ENCODE measurements around the gene LMLN.
"Not testable (repeated sequence)": the region's sequence is repeated elsewhere in the genome, so short reads cannot be mapped to it uniquely, and the experiment has no call there.

LMLN gene

DNA sequence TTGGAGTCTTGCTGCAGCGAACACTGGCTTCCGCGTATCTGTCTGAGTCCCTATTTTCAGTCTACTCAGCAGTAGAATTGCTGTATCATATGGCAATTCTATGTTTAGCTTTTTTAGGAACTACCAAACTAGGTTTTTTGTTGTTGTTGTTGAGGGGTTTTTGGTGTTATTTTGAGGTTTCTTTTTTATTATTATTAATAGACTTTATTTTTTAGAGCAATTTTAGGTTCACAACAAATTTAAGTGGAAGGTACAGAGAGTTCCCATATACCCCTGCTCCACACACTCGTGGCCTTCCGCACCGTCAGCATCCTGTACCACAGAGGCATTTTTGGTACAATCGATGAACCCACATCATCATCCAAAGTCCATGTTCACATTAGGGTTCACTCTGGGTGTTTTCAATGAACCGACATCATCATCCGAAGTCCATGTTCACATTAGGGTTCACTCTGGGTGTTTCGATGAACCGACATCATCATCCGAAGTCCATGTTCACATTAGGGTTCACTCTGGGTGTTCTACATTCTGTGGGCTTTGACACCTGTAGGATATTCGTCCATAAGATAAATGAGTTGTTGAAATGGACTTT is 67.9 kb downstream of the LMLN start:
- DNase-seq = no peak

DNA sequence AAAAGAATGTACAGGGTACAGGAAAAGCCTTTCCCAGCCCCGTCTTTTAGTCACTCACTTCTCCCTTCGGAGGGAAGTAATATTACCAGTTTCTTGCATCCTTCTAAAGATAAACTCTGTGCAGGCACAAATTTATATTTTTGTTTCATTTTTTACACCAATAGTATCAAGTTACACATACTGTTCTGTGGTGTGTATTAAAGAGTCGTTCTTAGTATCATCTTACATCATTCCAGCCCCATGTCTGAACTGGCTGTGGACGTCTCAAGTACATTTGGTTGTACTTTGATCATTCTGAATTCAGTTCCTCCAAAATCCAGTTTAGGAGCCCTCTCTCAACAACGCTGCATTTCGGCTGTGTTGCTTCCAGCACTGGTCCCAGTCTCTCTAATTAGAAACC is 68.7 kb downstream of the LMLN start:
- peak; percentile 19 for DNase-seq

DNA sequence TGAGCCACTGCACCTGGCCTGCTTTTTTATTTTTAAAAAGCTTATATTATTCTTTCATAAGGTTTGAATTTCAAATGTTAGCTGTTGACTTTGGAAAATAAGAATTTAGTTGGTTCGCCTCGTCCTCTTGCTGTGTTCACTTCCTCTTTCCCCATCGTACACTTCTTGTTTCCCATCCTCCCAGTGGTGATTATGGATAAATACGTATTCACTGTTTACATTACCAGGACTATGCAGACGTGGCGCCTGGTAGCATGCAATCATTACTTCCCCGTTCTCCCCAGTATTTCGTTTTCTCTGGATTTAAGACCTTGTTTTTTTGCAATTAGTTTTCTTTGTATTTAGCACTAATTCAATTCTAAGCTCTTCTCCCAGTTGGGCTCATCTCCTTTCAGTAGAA is 70.1 kb downstream of the LMLN start:
- DNase-seq = no peak

DNA sequence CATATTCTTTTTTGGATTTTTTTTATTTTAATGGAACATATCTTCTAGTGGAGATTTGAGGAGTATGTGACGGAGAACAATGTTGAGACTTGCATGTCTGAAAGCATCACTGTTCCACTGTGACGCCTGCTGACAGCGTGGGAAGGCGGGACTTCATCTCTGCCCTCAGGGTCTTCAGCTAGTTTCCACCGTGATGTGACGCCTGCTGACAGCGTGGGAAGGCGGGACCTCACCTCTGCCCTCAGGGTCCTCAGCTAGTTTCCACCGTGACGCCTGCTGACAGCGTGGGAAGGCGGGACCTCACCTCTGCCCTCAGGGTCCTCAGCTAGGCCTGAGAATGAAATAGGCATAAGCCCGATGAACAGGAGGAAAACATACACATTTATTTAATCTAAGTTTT is 70.7 kb downstream of the LMLN start:
- DNase-seq = no peak

DNA sequence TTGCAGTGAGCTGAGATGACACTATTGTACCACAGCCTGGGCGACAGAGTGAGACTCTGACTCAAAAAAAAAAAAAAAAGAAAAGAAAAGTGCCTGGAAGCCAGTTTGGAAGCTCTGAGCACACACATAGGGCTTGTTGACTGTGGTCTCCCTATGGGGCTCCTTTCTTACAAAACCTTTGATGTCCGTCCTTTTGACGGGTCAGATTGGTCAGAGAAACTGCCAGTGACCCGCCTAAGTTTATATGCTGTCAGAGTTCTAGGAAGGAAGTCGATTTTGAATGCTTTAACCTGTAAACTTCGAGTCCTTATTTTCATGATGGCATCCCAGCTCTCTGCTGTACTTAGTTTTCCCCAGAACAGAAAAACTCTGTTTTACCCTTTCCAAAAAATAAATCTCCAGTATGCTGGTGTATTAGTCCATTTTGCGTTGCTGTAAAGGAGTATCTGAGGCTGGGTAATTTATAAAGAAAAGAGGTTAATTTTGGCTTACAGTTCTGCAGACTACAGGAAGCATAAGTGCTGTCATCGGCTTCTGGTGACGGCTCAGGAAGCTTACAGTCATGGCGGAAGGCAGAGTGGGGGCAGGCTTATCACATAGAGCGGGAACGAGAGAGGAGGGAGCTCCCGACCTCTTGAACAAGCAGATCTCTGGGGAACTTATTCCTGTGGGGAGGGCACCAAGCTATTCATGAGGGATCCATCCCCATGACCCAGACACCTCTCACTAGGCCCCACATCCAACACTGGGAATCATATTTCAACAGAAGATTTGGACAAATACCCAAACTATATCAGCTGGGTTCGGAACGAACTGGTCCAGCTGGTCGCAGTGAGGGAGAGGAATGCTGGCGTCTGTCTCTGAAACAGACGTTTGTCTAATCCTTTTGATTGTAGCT is 72.3 kb downstream of the LMLN start:
- DNase-seq = no peak

DNA sequence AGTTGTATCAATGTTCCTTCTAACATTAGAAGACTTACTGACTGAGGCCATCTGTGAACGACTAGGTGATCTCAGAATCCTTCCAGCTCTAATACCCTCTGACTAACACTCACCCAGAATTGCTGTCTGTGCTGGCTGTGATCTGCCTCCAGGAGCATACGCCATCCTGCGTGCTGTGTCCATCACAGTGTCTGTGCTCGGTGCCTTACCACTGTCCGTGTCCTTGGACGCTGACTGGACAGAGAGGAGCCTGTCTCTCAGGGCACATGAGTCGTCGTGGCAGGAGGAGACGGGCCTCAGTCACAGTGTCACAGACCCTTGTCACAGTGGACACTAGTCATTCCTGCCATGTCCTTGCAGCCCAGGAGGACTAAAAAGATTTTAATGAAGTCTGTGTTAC is 83.1 kb downstream of the LMLN start:
- DNase-seq = no peak

DNA sequence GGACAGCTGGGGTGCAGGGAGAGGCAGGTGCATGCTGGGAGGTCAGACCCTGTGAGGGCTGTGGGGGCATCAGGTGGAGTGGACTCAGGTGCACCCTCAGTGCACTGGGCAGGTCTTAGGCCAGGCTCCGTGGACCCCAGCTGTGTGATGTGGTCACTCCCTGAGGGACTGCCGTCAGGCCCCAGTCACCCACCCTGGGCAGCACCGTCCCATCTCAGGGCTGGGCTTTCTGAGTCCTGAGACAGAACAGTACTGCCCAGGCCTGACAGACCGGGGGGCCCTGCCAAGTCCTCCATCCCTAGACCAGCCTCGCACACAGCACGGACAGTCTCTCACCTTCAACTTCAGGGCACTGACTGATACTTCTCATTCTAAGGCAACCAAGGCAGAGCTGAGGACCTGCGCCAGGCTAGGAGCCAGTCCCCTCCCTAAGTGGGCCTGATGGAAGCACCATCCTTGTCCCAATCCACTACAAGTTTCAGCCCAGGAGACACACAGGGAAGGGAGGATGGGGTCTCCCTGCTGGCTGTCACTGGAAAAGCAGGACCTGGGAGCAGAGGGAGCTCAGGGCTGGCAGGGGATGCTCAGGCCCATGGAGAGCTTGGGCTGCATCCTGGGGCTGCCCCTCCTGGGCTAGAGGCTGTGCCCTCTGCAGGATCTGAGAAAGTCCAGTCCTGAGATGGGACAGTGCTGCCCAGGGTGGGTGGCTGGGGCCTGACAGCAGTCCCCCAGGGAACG is 86.3 kb downstream of the LMLN start:
- DNase-seq = no peak

DNA sequence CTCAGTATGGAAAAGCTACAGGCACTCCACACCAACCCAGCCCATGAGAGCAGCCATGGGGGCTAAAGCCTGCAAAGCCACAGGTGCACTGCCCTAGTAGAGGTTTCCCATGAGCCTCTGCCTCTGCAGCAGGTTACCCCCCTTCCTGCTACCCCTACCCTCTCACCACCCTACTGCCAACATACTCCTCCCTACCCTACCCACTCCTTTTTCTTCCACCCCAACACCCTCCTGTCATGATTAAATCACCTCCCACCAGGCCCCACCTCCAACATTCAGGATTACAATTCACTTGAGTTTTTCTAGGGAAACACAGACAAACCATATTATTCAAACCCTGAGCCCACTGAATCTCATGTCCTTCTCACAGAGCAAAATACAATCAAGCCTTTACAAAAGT is 88.4 kb downstream of the LMLN start:
- no peak for DNase-seq

DNA sequence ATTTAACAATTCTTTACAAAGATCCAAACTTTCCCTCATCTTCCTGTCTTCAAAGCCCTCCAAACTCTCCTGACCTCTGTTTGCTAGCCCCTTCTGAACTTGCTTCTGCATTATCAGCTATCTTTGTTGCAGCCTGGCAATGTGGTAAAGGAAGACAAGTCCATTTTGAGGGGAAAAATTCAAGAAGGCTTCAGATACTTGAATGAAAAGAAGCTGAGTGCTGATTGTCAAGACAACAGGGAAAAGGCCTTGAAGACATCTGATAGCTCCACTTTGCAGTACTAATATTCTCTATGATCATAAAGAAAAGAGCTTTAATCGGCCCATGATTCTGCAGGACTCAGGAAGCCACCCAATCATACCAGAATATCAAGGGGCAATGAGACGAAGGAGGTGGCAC is 91.8 kb downstream of the LMLN start:
- no peak for DNase-seq

DNA sequence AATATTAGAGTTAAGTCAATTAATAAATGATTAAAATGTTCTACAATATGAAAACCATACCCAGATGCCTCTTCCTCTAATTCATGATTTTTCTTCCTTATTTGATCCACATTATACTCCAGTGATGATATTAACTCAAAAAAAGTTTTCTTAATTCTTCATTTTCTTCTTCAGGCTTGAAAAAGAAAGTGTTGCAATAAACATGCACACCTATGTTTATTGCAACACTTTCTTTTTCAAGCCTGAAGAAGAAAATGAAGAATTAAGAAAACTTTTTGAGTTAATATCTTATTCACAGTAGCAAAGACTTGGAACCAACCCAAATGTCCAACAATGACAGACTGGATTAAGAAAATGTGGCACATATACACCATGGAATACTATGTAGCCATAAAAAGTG is 93.4 kb downstream of the LMLN start:
- not testable (repeated sequence) for DNase-seq

DNA sequence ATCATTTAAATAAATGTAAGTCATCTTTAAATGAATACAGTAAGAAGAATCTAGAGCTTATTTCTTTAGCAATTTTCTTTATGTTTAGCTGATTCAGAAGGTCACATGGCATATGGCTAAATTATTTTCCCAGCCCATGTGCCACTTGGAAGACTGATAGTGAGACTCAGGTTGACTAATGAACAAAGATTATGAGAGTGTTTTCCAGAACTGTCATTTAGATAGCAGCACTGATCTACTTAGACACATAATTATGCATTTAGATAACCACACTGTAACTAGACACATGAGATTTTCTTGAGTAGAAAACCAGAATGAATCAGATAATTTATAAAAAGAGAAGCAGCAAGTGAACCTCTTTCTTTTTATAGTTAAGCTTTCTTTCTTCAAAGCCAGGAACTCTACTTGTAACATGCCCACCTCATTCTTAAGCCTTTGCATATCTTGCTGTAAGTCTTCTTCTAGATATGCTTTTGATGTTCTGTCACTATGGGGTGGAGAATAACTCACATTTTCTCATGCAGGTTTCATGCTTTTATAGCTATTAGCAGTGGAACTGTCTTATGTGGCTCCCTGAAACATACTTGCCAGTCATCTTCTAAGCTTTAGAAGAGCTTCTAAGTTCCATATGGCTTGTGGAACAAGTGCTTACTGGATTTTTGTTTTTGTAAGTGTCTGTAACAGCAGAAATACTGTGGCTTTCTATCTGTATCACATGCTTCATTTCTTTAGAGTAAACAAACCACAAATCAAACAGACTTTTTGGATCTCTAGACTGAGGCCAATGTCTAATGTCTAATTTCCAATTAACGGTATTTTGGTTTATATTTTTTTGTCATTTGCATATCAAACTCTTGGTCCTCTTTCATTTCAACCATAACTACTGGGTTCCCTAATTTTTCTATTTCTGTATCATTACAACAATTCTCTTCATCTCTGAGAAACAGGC is 101.4 kb downstream of the LMLN start:
- DNase-seq = no peak

DNA sequence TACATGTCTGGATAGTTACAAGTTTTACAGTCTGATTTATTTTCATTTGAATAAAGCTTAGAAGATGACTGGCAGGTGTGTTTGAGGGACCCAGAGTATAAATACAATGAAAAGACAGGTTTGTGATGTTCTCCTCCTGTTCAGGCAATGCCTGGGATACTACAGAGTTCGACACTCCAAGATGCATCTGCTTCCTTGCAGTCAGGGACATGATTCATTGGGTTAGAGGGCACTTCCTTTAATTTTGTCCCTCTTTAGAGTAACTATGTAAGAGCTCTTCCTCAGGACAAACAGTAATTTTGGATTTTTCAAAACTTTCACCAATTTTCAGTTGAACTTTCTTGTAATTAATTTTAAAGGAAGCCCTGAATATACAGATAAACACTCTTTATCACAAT is 102.0 kb downstream of the LMLN start:
- DNase-seq = no peak

DNA sequence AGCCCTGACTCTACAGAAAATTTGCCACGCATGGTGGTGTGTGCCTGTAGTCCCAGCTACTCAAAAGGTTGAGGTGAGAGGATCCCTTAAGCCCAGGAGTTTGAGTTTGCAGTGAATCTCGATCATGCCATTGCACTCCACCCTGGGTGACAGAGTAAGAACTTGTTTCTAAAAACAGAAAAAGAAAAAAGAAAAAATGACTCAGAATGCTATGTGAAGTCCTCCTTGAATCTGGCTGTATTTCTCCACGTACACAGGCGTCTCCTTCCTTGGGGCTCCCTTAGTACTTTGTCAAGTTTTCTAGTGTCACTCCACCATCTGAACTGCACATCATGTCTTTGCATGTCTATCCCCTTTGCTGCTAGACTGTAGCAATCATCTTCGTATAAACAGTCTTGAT is 104.4 kb downstream of the LMLN start:
- no peak for DNase-seq

DNA sequence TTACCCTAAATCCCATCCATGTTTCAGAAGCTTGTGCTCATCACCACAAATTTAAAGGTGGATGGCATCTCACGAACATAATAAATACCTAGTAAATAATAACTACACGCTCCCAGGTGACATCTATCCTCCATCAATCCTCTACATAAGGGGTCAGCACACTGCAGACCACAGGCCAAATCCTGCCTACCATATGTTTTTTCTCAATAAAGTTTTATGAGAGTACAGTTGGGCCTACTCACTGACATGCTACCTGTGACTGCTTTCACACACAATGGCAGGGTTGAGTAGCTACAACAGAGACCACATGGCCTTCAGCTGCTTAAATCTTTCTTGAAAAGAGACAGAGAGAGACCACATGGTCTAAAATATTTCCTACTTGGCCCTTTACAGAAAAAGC is 105.9 kb downstream of the LMLN start:
- no peak for DNase-seq

DNA sequence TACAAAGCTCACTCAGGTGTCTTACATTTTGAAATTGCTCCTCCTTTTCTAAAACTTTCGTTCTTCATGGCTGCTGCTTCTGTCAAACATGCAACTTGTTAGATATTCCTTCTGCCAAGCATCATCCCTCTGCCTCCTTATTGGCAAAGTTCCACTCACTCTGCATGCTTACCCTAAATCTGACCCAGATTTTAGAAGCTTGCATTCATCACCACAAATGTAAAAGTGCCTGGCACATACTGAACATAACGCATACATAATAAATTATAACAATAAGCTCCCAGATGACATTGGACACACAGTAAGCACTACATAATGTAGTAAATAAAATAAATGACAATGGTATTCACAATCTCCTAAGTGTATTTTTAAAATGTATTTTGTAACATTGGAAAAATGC is 107.4 kb downstream of the LMLN start:
- no peak for DNase-seq

DNA sequence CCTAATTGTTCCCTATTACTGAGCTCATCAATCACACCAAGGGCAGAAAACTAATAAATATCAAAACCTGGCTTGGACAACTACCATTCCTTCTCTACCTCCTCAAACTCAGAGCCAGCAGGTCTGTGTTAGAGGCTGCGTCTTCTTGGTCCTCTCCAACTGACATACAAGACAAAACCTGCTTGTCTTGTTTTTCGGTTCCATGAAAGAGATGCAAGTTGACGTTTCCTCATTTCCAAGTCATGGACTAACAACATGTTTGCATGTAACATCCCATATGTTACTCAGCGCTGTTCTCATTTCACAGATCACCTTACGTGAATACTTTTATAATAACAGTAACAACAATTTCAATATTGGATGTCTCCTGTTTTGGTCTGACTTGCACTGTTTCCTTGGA is 110.9 kb downstream of the LMLN start:
- no peak for DNase-seq

DNA sequence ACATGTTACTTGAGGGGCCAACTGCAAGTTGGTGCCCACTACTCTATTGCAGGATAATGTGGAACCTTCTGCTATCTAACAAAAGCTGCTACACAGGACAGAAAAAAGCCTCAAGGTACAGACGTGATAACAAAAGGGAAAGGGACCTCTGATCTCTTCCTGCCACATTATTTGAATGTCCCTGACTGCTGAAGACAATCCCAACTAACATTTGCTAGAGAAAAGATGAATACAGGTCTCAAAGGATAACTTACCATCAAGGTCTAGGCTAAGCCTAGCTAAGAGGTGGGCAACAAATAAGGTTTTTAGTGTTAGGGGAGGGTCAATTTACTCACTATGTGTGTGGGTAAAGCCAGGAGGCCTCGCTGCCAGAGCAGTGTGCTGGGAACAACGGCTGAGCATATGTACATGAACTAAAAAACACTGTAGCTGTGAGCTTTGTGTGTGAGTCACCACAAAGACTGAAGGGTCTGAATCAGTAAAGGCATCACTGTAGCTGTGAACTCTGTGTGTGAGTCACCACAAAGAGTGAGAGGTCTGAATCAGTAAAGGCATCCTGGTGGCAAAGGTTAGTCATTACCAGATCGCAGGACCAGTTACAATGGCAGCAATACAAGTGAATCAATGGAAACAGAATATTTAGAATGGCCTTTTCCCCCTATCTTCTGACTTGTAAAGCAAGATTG is 111.7 kb downstream of the LMLN start:
- peak; percentile 89 for DNase-seq

DNA sequence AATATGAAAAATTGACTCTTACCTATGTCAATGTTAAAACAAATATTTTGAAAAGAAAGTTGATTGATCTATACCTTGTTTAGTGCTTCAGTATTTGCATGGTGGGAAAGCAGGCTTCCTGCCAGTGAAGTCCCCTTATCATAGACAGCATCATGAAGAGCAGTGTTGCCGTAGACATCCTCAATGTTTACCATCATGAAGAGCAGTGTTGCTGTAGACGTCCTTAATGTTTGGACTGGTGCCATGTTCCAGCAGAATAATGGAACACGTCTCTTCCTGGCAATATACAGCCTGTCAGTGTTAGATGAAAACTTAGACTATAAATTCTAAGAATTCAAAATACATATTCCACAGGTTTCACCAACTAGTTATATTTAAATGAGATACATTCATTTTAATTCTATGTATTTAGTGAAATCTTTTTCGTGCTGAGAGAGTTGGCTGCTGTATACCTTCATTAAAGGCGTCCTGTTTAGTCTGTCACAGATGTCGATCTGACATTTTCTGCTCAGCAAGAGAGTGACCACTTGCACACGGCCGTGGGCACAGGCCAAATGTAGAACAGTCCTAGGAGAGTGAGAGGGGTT is 116.8 kb downstream of the LMLN start:
- DNase-seq = no peak

DNA sequence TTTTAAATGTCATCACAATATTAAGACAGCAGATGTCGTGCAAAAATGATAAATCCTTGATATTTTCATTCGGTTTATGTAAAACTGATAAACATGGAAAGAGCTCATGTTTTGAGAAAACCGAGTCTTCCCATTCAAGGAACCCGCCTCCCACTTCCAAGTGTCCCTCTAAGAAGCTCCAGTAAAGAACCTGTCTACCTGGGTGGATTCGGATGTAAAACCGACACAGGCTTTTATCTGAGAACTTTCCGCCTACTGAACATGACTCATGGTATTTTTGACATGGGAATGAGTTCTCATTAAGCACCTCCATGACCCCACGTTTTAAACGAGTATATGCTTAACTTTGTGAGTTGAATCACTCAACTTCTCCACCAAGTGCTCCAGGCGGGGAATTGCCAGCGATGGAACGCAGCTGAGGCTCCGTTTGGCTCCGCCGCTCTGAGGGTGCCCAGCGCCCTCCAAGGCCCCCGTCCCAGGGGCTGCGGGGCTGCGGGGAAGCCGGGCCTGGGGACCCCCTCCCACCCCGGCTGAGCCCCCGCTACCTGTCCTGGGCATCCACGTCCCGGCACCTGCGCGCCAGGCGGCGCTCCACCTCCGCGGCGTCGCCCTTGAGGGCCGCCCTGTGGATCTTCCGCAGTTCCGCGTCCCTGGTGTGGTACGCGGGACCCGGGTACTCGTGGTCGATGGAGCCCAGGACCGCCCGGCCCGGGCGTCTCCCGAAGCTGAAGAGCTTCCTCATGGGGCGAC is 119.9 kb downstream of the LMLN start:
- peak; percentile 19 for DNase-seq

DNA sequence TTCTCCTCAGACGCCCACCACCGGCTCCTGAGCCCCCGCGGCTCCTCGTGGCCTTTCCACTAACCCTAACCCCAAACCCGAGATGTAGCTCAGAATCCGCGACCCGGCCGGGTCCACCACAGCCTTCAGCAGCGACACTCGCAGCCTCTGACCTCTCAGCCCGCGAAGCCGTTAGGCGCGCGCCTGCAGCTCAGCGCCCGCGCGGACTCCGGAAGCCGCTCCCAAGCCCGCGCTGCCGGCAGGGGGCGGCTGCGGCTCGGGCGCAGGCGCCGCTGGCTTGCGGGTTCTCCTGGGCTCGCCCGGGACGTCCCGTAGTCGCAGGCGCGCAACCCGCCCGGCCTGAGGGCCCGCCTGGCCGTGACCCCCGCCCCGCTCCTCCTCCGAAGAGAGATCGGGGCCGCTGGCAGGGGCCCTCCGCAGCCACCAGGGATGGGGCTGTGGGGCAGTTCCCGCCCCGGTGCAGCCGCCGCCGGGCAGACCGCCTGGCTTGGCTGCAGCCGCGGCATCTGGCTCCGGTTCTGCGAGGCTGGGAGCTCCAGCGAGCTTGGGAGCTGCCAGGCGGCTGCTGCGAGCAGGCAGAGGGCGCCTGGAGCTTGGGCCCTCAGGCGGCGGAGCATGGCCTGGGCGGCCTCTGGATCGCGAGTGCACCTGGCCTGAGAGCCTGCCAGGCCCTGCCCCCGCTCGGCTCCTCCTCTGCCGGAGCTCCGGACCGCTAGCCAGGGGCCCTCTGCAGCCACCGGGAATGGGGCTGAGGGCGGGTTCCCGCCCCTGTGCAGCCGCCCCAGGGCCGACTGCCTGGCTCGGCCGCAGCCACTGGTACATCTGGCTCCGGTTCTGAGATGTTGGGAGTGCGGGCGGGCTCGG is 120.7 kb downstream of the LMLN start:
- DNase-seq = peak; percentile 67
